IPS DF 6.9 (cell line): Measurements from ENCODE around the gene PCDH15.

Source experiments
- DNase-seq: peaks from one replicate; pipeline ENCODE4 v3.0.0-alpha.2; 2013; ENCODE audit warnings: low read depth, low spot score
- H3K27ac ChIP-seq: one replicate; pipeline ENCODE4 v1.5.1; 2013; ENCODE audit warnings: low read length, control low read depth
- H3K27me3 ChIP-seq: 2 replicates; pipeline ENCODE4 v1.6.1; 2013; ENCODE audit warnings: mild to moderate bottlenecking, low read length; ENCODE audit not compliant: control insufficient read depth, insufficient read depth
- H3K36me3 ChIP-seq: 2 replicates; pipeline ENCODE4 v1.6.1; 2013; ENCODE audit warnings: low read length; ENCODE audit not compliant: control insufficient read depth, insufficient read depth
- H3K4me1 ChIP-seq: 2 replicates; pipeline ENCODE4 v1.6.1; 2013; ENCODE audit warnings: low read length; ENCODE audit not compliant: control insufficient read depth, insufficient read depth
- H3K4me3 ChIP-seq: 2 replicates; pipeline ENCODE4 v1.5.1; 2013; ENCODE audit warnings: mild to moderate bottlenecking, low read length
- H3K9me3 ChIP-seq: 2 replicates; pipeline ENCODE4 v1.6.1; 2013; ENCODE audit warnings: low read length, inconsistent platforms; ENCODE audit not compliant: control insufficient read depth, insufficient read depth
- WGBS: extraction: QIAGEN DNeasy Blood & Tissue Kit; methylation state at CpG from one replicate; pipeline ENCODE4 v1.1.7; 2013; ENCODE audit warnings: mixed read lengths, missing lambda C conversion rate; ENCODE audit not compliant: insufficient read length, insufficient coverage; 5-methylcytosine and 5-hydroxymethylcytosine counted together

PCDH15 gene

GRCh38 chr10:54108961-54109360 is 692.1 kb downstream of the PCDH15 start:
- H3K27ac ChIP-seq: no peak overlapping the region
- DNase-seq: no peak
- H3K4me1 ChIP-seq: no peaks in the 10 kb centered on the region
- no peak overlapping the region for H3K4me3 ChIP-seq
- WGBS: no CpG with 5 or more reads among the region's 2 CpGs
- H3K9me3 ChIP-seq: no peaks in the 10 kb centered on the region
- no peaks in the 10 kb centered on the region for H3K27me3 ChIP-seq
- no peaks in the 10 kb centered on the region for H3K36me3 ChIP-seq

- no peak overlapping the region for H3K4me3 ChIP-seq
- no peaks in the 10 kb centered on the region for H3K9me3 ChIP-seq
- H3K27me3 ChIP-seq: no peaks in the 10 kb centered on the region
- no peaks in the 10 kb centered on the region for H3K36me3 ChIP-seq
- no peak overlapping the region for H3K27ac ChIP-seq
- DNase-seq: no peak
- H3K4me1 ChIP-seq: no peaks in the 10 kb centered on the region
- WGBS: no CpG with 5 or more reads among the region's 1 CpG
Measured at GRCh38 chr10:54096892-54097291, 704.1 kb downstream of the PCDH15 start.

GRCh38 chr10:54094321-54094720 is 706.7 kb downstream of the PCDH15 start:
- Histone ChIP-seq H3K4me1 (no peaks in the 10 kb centered on the region), H3K27ac (no peak overlapping the region), H3K4me3 (no peak overlapping the region), H3K36me3 (no peaks in the 10 kb centered on the region), H3K27me3 (no peaks in the 10 kb centered on the region), H3K9me3 (no peaks in the 10 kb centered on the region)
- no CpG with 5 or more reads among the region's 5 CpGs for WGBS
- no peak for DNase-seq

- DNase-seq: no peak
- WGBS: no CpG with 5 or more reads among the region's 2 CpGs
- H3K4me1 ChIP-seq: no peaks in the 10 kb centered on the region
Measured at GRCh38 chr10:54091237-54091636, 709.8 kb downstream of the PCDH15 start.

GRCh38 chr10:54081950-54082349 is 719.1 kb downstream of the PCDH15 start:
- no peak for DNase-seq
- H3K4me1 ChIP-seq: no peaks in the 10 kb centered on the region
- no peaks in the 10 kb centered on the region for H3K9me3 ChIP-seq
- H3K4me3 ChIP-seq: no peak overlapping the region
- no peaks in the 10 kb centered on the region for H3K27me3 ChIP-seq
- no CpG with 5 or more reads among the region's 2 CpGs for WGBS
- no peak overlapping the region for H3K27ac ChIP-seq
- H3K36me3 ChIP-seq: no peaks in the 10 kb centered on the region

More at GRCh38 chr10:54091237-54091636, 709.8 kb downstream of the PCDH15 start:
- H3K27me3 ChIP-seq: no peaks in the 10 kb centered on the region
- H3K9me3 ChIP-seq: no peaks in the 10 kb centered on the region
- no peak overlapping the region for H3K4me3 ChIP-seq
- H3K36me3 ChIP-seq: no peaks in the 10 kb centered on the region
- no peak overlapping the region for H3K27ac ChIP-seq

GRCh38 chr10:54067361-54067760 is 733.7 kb downstream of the PCDH15 start:
- Histone ChIP-seq H3K9me3 (no peaks in the 10 kb centered on the region), H3K4me1 (no peaks in the 10 kb centered on the region), H3K36me3 (no peaks in the 10 kb centered on the region), H3K27me3 (no peaks in the 10 kb centered on the region), H3K4me3 (no peak overlapping the region), H3K27ac (no peak overlapping the region)
- WGBS: no CpG with 5 or more reads among the region's 1 CpG
- DNase-seq: no peak

GRCh38 chr10:54066646-54067045 is 734.4 kb downstream of the PCDH15 start:
- no peak overlapping the region for H3K4me3 ChIP-seq

GRCh38 chr10:54065106-54065505 is 735.9 kb downstream of the PCDH15 start:
- no peaks in the 10 kb centered on the region for H3K36me3 ChIP-seq
- no peak overlapping the region for H3K4me3 ChIP-seq
- H3K27ac ChIP-seq: no peak overlapping the region
- H3K9me3 ChIP-seq: no peaks in the 10 kb centered on the region
- H3K27me3 ChIP-seq: no peaks in the 10 kb centered on the region
- DNase-seq: no peak
- no peaks in the 10 kb centered on the region for H3K4me1 ChIP-seq

More at GRCh38 chr10:54066646-54067045, 734.4 kb downstream of the PCDH15 start:
- Histone ChIP-seq H3K27me3 (no peaks in the 10 kb centered on the region), H3K27ac (no peak overlapping the region), H3K9me3 (no peaks in the 10 kb centered on the region), H3K4me1 (no peaks in the 10 kb centered on the region), H3K36me3 (no peaks in the 10 kb centered on the region)
- no peak for DNase-seq

GRCh38 chr10:54064215-54064614 is 736.8 kb downstream of the PCDH15 start:
- H3K27ac ChIP-seq: no peak overlapping the region
- WGBS: no CpG with 5 or more reads among the region's 5 CpGs
- no peak for DNase-seq

GRCh38 chr10:54063514-54063913 is 737.5 kb downstream of the PCDH15 start:
- no peak overlapping the region for H3K4me3 ChIP-seq
- no peak overlapping the region for H3K27ac ChIP-seq
- no peaks in the 10 kb centered on the region for H3K36me3 ChIP-seq
- DNase-seq: no peak
- WGBS: no CpG with 5 or more reads among the region's 14 CpGs
- no peaks in the 10 kb centered on the region for H3K4me1 ChIP-seq
- no peaks in the 10 kb centered on the region for H3K9me3 ChIP-seq
- no peaks in the 10 kb centered on the region for H3K27me3 ChIP-seq

More at GRCh38 chr10:54064215-54064614, 736.8 kb downstream of the PCDH15 start:
- Histone ChIP-seq H3K27me3 (no peaks in the 10 kb centered on the region), H3K4me3 (no peak overlapping the region), H3K4me1 (no peaks in the 10 kb centered on the region), H3K9me3 (no peaks in the 10 kb centered on the region), H3K36me3 (no peaks in the 10 kb centered on the region)

- Histone ChIP-seq H3K4me3 (no peak overlapping the region), H3K36me3 (no peaks in the 10 kb centered on the region), H3K27ac (no peak overlapping the region), H3K4me1 (no peaks in the 10 kb centered on the region), H3K27me3 (no peaks in the 10 kb centered on the region), H3K9me3 (0 out of 2 replicates have a peak, but pooled peaks cover 1% of the 10 kb centered on the region)
- WGBS: no CpG with 5 or more reads among the region's 5 CpGs
- DNase-seq: no peak
Measured at GRCh38 chr10:54060572-54060971, 740.5 kb downstream of the PCDH15 start.
